KMS-11 (cell line): Measurements from ENCODE around the gene TMEM138.

ENCODE experiments used
- H2AFZ ChIP-seq: fragments of 200-600 bp; sonication (generic); 2 replicates; pipeline ENCODE4 v1.6.1; 2016; ENCODE audit warnings: antibody characterized with exemption, mixed run types, low read depth
- H3K27ac ChIP-seq: fragments of 200-600 bp; sonication (generic); 2 replicates; pipeline ENCODE4 v1.6.1; 2016; ENCODE audit warnings: mild to moderate bottlenecking, mixed run types
- H3K27me3 ChIP-seq: fragments of 200-600 bp; sonication (generic); 2 replicates; pipeline ENCODE4 v1.6.1; 2017; ENCODE audit warnings: mild to moderate bottlenecking, low read depth, mixed run types, moderate library complexity; ENCODE audit not compliant: insufficient read depth
- H3K36me3 ChIP-seq: fragments of 200-600 bp; sonication (generic); 2 replicates; pipeline ENCODE4 v1.6.1; 2017; ENCODE audit warnings: mild to moderate bottlenecking, mixed run types; ENCODE audit not compliant: insufficient read depth
- H3K4me1 ChIP-seq: fragments of 200-600 bp; sonication (generic); 2 replicates; pipeline ENCODE4 v1.6.1; 2016; ENCODE audit warnings: mild to moderate bottlenecking, low read depth, mixed run types; ENCODE audit not compliant: poor library complexity, severe bottlenecking
- H3K4me2 ChIP-seq: fragments of 200-600 bp; sonication (generic); 2 replicates; pipeline ENCODE4 v1.7.0; 2016; ENCODE audit warnings: mild to moderate bottlenecking, mixed run types
- H3K4me3 ChIP-seq: fragments of 200-600 bp; sonication (generic); IDR thresholded peaks from 2 replicates; pipeline ENCODE4 v1.6.1; 2017; ENCODE audit warnings: low read depth, low read length, mixed read lengths; ENCODE audit not compliant: insufficient read depth
- H3K79me2 ChIP-seq: fragments of 200-600 bp; sonication (generic); 2 replicates; pipeline ENCODE4 v1.6.1; 2016; ENCODE audit warnings: low read depth, mixed run types; ENCODE audit not compliant: insufficient read depth
- H3K9ac ChIP-seq: fragments of 200-600 bp; sonication (generic); 2 replicates; pipeline ENCODE4 v1.6.1; 2016; ENCODE audit warnings: mild to moderate bottlenecking, mixed run types
- H4K20me1 ChIP-seq: fragments of 200-600 bp; sonication (generic); 2 replicates; pipeline ENCODE4 v1.6.1; 2016; ENCODE audit warnings: mild to moderate bottlenecking, mixed run types; ENCODE audit not compliant: insufficient read depth
- CTCF ChIP-seq: fragments of 200-600 bp; sonication (generic); conservative IDR thresholded peaks from 2 replicates; pipeline ENCODE4 v1.6.1; 2017; ENCODE audit warnings: low read depth, mild to moderate bottlenecking, antibody characterized with exemption, low read length, moderate library complexity, mixed read lengths

The TMEM138 gene

DNA sequence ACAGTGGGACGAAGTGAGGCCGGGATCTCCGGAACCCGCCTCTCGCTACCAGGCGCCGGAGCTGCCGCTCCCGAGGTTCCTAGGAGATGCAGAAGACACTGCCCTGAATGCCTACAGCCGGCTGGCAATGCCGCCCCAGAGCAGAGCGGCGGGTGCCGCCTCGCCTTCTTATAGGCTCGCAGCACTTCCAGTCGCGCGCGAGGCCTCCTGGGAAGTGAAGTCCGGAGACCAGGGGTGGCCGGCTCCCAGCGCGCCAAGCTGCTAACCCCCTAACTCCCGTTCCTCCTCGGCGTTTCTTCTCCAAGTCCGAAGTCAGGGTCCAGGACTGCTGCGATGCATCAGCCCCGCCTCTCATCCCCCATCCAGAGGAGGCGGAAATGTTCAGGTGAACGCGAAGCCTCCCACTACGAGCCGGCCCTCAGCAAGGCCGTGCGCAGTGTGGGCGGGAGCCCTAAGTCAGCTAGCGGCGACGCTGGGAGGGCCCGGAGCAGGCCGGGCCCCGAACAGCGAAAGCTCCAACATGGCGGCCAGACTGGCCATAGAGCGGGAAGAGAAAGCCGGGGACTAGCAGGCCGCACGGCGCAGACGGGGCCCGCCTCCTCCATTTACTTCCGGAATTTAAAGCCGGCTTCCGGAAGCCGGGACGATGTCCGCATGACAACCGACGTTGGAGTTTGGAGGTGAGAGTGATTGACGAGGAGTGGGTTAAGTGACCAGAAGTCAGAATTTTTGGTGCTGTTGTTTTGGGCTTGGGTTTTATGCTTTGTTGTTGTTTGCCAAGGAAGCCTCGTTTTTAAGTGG is at the start of gene TMEM138, which contains the start of gene CYB561A3:
TMEM138 (plus strand) TSS at position 634 of the 801 bp plus-strand sequence. CDS start 2,017 bp downstream, outside the sequence.
CYB561A3 (minus strand) TSS at position 142 of the 801 bp plus-strand sequence. CDS start 5,169 bp downstream, outside the sequence.
- H3K27ac ChIP-seq: peak within 1 kb of the TSS; percentile 94
- H2AFZ ChIP-seq: peak within 1 kb of the TSS; percentile 64
- peak within 1 kb of the TSS; percentile 85 for H3K4me2 ChIP-seq
- H3K4me3 ChIP-seq: peak within 1 kb of the TSS; percentile 11
- H4K20me1 ChIP-seq: no peaks in the 10 kb centered on the region
- H3K79me2 ChIP-seq: peaks cover 50% of the 10 kb centered on the region
- H3K9ac ChIP-seq: peak within 1 kb of the TSS; percentile 96
- peaks cover 13% of the 10 kb centered on the region; the same call in 1 of the 2 replicates for H3K36me3 ChIP-seq
- TF ChIP-seq CTCF: no peak
- H3K27me3 ChIP-seq: no peaks in the 10 kb centered on the region
- peaks cover 59% of the 10 kb centered on the region for H3K4me1 ChIP-seq

GRCh38 chr11:61315260-61315659 is 46.9 kb upstream of the TMEM138 start:
- Histone ChIP-seq H3K4me1 (no peaks in the 10 kb centered on the region), H3K36me3 (peaks cover 13% of the 10 kb centered on the region), H2AFZ (no peak overlapping the region), H3K4me3 (no peak overlapping the region), H3K9ac (no peak overlapping the region), H4K20me1 (no peaks in the 10 kb centered on the region), H3K27ac (no peak overlapping the region), H3K4me2 (no peak overlapping the region), H3K27me3 (no peaks in the 10 kb centered on the region), H3K79me2 (no peaks in the 10 kb centered on the region)
- TF ChIP-seq CTCF: no peak

DNA sequence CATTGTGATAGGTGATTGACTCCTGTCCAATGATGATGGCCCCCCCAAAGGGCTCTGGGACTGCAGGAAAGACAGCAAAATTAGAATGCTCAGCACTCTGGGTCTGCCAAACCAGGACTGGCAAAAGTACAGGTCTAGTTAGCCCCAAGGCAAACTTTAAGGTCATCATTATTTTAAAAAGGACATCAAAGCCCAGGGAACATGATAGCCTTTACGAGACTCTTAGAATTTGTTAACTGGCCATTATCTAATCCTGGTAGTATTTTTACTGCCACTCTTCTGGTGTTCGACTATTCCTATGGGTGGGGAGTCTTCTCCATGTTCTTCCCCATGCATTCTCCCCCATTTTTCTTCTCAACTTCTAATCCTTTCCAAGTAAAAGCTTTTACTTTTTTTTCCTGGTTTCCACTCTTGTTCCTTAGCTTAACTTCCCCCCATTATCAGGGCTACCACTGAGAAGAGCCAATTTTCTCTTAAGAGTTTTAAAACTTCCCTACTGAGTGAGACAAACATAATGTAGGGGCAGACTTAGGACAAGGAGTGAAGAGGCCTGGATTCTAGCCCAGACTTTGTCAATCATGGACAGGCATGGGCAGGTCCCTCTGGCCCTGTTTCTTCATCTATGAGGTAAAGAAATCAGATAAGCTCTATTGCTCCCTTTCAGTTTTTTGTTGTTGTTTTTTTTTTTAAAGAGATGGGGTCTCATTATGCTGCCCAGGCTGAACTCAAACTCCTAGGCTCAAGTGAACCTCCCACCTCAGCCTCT is 36.3 kb upstream of the TMEM138 start:
- no peak overlapping the region for H3K9ac ChIP-seq
- no peak overlapping the region for H3K4me2 ChIP-seq
- H3K4me1 ChIP-seq: peaks cover 14% of the 10 kb centered on the region

More for the DNA sequence above, 36.3 kb upstream of the TMEM138 start:
- Histone ChIP-seq H3K27ac (no peak overlapping the region), H3K4me3 (no peak overlapping the region), H2AFZ (no peak overlapping the region), H3K27me3 (no peaks in the 10 kb centered on the region), H3K79me2 (peaks cover 49% of the 10 kb centered on the region), H3K36me3 (peaks cover 22% of the 10 kb centered on the region; the same call in 1 of the 2 replicates), H4K20me1 (no peaks in the 10 kb centered on the region)
- no peak for TF ChIP-seq CTCF
